ENCODE data around the gene CGB1. TPM values are rescaled to one million over a fixed set of nuclear protein-coding genes. Genes with fewer than 3 reads are reported as not detected.

Gene CGB1
- polyA plus RNA-seq, 1 experiment = not detected

DNA sequence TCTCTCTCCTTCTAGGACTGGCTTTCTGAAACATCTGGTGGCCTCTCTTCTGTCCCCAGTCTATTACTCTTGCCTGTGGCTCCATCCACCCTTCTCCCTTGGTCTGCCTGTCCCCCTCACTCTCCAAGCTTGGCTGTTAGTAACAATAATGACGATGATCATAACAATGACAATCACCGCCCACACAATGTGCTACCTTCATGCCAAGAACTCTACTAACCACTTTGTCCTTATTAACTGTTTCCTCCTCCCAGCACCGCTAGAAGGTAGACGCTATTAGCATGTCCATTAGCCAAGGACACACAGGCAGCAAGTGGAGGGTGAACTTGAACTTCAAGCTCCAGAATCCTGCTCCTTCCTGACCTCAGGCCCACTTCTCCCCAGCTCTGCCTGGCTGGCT, 46.3 kb downstream of the CGB1 start:
- ChIA-PET CTCF (interaction anchor here (0.6 to 2.2 kb wide), 2 partner anchors 20 to 856 kb away, joined by 3 to 7 read pairs; no protein-coding TSS in a partner anchor), POLR2A (interaction anchor here (0.6 kb wide), 1 partner anchor 540 kb away, joined by 10 read pairs; no protein-coding TSS in a partner anchor)
- DNase-seq (ENCODE audit: low read depth) = no peak

DNA sequence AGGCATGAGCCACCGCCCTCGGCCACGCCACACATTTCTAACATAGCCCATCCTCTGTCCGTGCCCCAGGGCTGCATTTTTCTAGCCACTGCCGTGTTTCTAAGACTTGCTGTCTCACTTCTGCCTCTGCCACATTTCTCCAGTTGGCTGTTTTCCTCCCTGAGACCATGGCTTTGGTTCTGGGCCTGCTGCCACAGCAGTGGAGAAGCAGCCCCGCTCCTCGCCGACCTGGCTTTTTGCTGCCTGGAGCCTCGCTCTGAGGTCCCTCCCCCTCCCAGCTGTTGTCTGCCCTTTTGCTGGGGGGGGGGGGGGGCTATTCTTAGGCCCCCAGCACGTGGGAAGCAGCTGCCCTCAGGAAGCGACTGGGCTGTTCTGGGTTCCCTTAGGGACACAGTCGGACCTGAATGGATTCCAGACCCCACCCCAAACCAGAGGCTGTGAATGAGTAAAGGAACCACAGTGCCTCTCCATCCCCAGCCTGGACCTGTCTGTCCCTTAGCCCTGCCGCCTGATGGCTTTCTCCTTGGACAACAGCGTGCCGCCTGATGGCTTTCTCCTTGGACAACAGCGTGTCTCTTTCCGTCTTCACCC, 46.9 kb downstream of the CGB1 start:
- H3K27me3 ChIP-seq (ENCODE audit: control insufficient read depth, insufficient read depth, low read length) = no peaks in the 10 kb centered on the region
- ChIA-PET CTCF (interaction anchor here (0.6 to 2.2 kb wide), 4 partner anchors 13 to 857 kb away, joined by 3 to 7 read pairs (median 4); no protein-coding TSS in a partner anchor), POLR2A (interaction anchor here (0.6 kb wide), 1 partner anchor 145 kb away, joined by 5 read pairs; no protein-coding TSS in a partner anchor)
- H3K4me3 ChIP-seq (ENCODE audit: low read depth, low read length) = no peak overlapping the region
- DNase-seq (ENCODE audit: low read depth) = peak; percentile 51
- H3K36me3 ChIP-seq (ENCODE audit: control insufficient read depth, insufficient read depth, low read length) = peaks cover 36% of the 10 kb centered on the region
- TF ChIP-seq, protein P1, sequence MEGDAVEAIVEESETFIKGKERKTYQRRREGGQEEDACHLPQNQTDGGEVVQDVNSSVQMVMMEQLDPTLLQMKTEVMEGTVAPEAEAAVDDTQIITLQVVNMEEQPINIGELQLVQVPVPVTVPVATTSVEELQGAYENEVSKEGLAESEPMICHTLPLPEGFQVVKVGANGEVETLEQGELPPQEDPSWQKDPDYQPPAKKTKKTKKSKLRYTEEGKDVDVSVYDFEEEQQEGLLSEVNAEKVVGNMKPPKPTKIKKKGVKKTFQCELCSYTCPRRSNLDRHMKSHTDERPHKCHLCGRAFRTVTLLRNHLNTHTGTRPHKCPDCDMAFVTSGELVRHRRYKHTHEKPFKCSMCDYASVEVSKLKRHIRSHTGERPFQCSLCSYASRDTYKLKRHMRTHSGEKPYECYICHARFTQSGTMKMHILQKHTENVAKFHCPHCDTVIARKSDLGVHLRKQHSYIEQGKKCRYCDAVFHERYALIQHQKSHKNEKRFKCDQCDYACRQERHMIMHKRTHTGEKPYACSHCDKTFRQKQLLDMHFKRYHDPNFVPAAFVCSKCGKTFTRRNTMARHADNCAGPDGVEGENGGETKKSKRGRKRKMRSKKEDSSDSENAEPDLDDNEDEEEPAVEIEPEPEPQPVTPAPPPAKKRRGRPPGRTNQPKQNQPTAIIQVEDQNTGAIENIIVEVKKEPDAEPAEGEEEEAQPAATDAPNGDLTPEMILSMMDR (IDR thresholded peaks at IDR 0.05; ENCODE audit: insufficient read depth, low read depth, low read length) = no peak

More for the DNA sequence above, 46.3 kb downstream of the CGB1 start:
- TF ChIP-seq, protein P1 (IDR thresholded peaks at IDR 0.05; ENCODE audit: insufficient read depth, low read depth, low read length) = no peak
- no peaks in the 10 kb centered on the region for H3K27me3 ChIP-seq (ENCODE audit: control insufficient read depth, insufficient read depth, low read length)
- peaks cover 31% of the 10 kb centered on the region for H3K36me3 ChIP-seq (ENCODE audit: control insufficient read depth, insufficient read depth, low read length)
- H3K4me3 ChIP-seq (ENCODE audit: low read depth, low read length) = no peak overlapping the region

DNA sequence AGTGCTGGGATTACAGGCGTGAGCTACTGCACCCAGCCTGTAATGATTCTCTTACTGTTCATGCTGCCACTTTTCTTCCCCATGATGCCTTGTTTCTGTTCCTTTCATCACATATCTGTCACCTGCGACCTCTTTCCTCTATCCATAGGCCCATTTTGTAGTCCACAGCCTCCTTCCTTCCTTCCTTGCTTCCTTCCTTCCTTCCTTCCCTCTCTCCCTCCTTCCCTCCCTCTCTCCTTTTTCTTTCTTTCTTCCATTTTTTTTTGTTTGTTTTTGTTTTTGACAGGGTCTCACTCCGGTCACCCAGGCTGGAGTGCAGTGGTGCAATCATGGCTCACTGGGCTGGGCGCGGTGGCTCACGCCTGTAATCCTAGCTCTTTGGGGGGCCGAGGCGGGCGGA, 47.8 kb downstream of the CGB1 start:
- peaks cover 38% of the 10 kb centered on the region for H3K36me3 ChIP-seq (ENCODE audit: control insufficient read depth, insufficient read depth, low read length)
- ChIA-PET POLR2A (no interaction called here), CTCF (interaction anchor here (1.0 to 1.6 kb wide), 2 partner anchors 12 to 109 kb away, joined by 4 read pairs; no protein-coding TSS in a partner anchor)

DNA sequence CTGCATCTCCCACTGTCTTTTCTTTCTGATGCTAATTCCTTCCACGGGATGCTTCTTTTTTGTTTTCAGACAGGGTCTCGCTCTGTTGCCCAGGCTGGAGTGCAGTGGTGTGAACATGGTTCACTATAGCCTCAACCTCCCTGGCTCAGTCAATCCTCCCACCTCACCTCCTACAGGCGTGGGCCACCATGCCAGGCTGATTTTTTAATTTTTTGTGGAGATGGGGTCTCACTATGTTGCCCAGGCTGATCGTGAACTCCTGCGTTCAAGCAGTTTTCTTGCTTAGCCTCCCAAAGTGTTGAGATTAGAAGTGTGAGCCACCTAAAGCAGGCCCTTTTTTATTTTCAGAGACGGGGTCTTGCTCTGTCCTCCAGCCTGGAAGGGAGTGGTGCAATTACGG, 48.4 kb downstream of the CGB1 start:
- Histone ChIP-seq H3K27me3 (ENCODE audit: control insufficient read depth, insufficient read depth, low read length) (no peaks in the 10 kb centered on the region), H3K4me3 (ENCODE audit: low read depth, low read length) (no peak overlapping the region), H3K36me3 (ENCODE audit: control insufficient read depth, insufficient read depth, low read length) (peaks cover 40% of the 10 kb centered on the region)
- POLR2A ChIA-PET = no interaction called here
- CTCF ChIA-PET = interaction anchor here (0.5 to 1.6 kb wide), 2 partner anchors 29 to 110 kb away, joined by 3 to 4 read pairs; no protein-coding TSS in a partner anchor
- TF ChIP-seq, protein P1 (IDR thresholded peaks at IDR 0.05; ENCODE audit: insufficient read depth, low read depth, low read length) = no peak
- DNase-seq (ENCODE audit: low read depth) = no peak

More for the DNA sequence above, 47.8 kb downstream of the CGB1 start:
- TF ChIP-seq, protein P1 (IDR thresholded peaks at IDR 0.05; ENCODE audit: insufficient read depth, low read depth, low read length) = no peak
- Histone ChIP-seq H3K4me3 (ENCODE audit: low read depth, low read length) (no peak overlapping the region), H3K27me3 (ENCODE audit: control insufficient read depth, insufficient read depth, low read length) (no peaks in the 10 kb centered on the region)
- DNase-seq (ENCODE audit: low read depth) = no peak

DNA sequence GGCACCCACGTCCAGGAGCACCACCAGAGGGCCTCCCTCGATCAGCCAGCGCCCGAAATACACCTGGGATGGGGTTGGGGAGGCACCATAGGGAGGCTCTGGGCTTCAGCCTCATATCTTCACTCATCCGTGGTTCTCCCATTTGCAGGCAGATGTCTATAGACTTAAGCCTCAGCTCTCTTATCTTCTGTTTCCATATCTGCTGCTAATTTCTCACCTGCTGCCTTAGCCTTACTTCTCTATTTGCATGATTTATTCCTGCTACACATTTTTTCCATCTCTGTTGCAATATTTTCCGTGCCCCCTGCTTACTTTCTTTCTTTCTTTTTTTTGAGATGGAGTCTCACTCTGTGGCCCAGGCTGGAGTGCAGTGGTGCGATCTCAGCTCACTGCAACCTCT, 49.4 kb downstream of the CGB1 start:
- Histone ChIP-seq H3K4me3 (ENCODE audit: low read depth, low read length) (no peak overlapping the region), H3K36me3 (ENCODE audit: control insufficient read depth, insufficient read depth, low read length) (peaks cover 45% of the 10 kb centered on the region), H3K27me3 (ENCODE audit: control insufficient read depth, insufficient read depth, low read length) (no peaks in the 10 kb centered on the region)
- ChIA-PET CTCF (interaction anchor here (1.8 kb wide), 1 partner anchor 17 kb away, joined by 5 read pairs; no protein-coding TSS in a partner anchor), POLR2A (no interaction called here)
- no peak for DNase-seq (ENCODE audit: low read depth)
- TF ChIP-seq, protein P1 (IDR thresholded peaks at IDR 0.05; ENCODE audit: insufficient read depth, low read depth, low read length) = no peak

All from BJ (cell line).